Right ventricle myocardium inferior (tissue), 1 donor: Measurements from ENCODE around the gene STON1. TPM values are rescaled to one million over a fixed set of nuclear protein-coding genes. Genes with fewer than 3 reads are reported as not detected.
A peak's percentile ranks its signal among the peaks of the same experiment; 100 is the strongest.
"Not testable (repeated sequence)": the region's sequence is repeated elsewhere in the genome, so short reads cannot be mapped to it uniquely, and the experiment has no call there.

Experiments
- ATAC-seq: fragments of 200-7000 bp; cut with Tn5 transposase; one replicate; pipeline ENCODE4 v1.9.1; 2020; ENCODE audit warnings: mild to moderate bottlenecking, moderate library complexity
- DNase-seq: peaks from one replicate; pipeline ENCODE4 v3.0.0; 2021; ENCODE audit errors: missing footprints
- intact Hi-C: fragments of 100-400 bp; cut with DNase I; formaldehyde crosslinking; loops from one replicate; pipeline ENCODE4 v1.11.0; 2022
- total RNA-seq: library from RNA; stranded (reverse); fragmentation: NEBNext Ultra II Directional; extraction: Animal tissue kit (Norgen Biotek cat#: 25700); gene quantifications from one replicate; pipeline ENCODE4 v1.2.1, GENCODE V29; 2021
- donor health status: DM: no; HTN: yes; CAD: no; lungs with severe emphysema.

Gene STON1
- total RNA-seq, 1 donor from 2014 or later, result 8.0 TPM

DNA sequence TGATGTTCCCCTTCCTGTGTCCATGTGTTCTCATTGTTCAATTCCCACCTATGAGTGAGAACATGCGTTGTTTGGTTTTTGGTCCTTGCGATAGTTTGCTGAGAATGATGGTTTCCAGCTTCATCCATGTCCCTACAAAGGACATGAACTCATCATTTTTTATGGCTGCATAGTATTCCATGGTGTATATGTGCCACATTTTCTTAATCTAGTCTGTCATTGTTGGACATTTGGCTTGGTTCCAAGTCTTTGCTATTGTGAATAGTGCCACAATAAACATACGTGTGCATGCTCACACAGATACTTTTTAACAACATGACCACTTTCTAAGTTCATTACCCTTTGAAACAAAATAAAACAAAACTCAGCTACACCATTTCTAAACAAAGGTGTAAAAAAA, 5.2 kb upstream of the STON1 start:
- ATAC-seq, DNase-seq: not testable (repeated sequence)
- intact Hi-C loops, result loop anchor here (5.0 kb wide), 1 partner anchor 63 kb away; no protein-coding TSS in a partner anchor

DNA sequence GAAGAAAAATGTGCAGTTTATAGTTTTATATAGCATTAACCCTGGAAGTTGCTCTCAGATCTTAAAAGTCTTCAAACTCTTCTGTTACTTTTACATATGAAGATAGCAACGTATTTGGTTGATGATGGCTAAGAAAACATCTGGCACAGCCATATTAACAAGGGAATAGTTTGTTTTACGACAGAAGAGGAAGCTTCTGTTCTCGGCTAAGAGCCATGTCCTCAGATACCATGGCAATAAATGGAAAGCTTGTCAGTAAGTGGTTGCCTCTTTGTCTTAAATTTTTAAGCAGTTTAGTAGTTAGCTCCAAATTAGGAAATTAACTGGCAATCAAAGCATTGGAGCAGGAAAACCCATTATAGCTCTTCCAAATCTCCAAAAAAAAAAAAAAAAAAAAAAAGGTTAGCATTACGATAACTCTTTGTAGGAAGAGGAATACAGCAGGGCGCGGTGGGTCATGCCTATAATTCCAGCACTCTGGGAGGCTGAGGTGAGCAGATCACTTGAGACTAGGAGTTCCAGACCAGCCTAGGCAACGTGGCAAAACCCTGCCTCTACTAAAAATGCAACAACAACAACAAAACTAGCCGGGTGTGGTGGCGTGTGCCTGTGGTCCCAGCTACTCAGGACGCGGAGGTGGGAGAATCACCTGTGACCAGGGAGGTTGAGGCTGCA, 4.5 kb upstream of the STON1 start:
- intact Hi-C loops, result loop anchor here (5.0 kb wide), 1 partner anchor 62 kb away; no protein-coding TSS in a partner anchor
- DNase-seq, result peak; percentile 75
- ATAC-seq, result peak; percentile 72

DNA sequence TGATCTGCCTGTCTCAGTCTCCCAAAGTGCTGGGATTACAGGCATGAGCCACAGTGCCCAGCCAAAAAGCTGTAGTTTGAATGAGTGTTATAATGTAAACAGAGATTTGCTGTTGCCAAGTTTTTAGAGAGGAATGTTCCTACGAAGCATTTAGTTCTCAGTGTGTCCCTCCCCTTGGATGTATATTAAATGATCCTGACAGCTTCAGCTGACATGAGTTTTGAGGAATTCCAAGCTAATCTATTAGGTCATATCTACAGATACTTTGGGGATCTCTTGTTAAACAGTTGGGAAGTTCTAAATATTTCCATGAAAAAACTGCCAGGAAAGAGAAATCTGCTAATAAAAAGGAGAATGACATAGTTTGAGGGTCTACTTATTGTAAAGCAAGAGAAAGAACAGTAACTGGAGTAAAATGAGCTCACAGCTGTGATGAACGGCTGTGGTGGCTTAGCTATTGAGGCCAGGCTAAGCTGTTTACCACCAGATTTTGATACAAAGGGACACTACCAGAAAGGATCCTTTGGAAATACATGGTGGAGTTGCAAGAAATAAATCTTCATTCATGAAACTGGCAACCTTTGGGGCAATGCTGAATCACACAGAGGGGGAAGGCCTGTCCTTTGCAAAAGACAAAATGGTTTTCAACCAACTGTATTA, 2.6 kb upstream of the STON1 start:
- no peak for DNase-seq
- intact Hi-C loops, result loop anchor here (5.0 kb wide), 1 partner anchor 60 kb away; no protein-coding TSS in a partner anchor

DNA sequence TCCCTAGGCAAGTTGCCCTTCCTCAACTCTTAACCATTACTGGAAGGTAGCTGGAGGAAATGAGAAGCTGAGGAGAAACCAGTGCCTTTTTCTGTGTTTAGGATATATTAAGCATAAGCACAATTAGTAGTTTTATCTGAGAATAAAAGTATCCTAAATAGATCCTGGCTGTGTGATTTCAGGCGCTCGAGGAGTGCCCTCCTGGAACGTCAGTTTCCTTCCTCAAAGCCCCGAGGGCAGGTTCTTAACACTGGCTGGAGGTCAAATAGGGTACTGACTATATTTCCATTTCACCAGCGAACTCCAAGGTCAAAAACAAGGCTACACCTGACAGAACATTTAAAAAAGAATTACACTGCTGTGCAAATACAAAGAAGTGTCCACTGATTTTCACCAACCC, 1.5 kb upstream of the STON1 start:
- ATAC-seq (no peak), DNase-seq (no peak)
- intact Hi-C loops, result loop anchor here (5.0 kb wide), 1 partner anchor 59 kb away; no protein-coding TSS in a partner anchor

More for the DNA sequence above, 2.6 kb upstream of the STON1 start:
- ATAC-seq, result no peak

DNA sequence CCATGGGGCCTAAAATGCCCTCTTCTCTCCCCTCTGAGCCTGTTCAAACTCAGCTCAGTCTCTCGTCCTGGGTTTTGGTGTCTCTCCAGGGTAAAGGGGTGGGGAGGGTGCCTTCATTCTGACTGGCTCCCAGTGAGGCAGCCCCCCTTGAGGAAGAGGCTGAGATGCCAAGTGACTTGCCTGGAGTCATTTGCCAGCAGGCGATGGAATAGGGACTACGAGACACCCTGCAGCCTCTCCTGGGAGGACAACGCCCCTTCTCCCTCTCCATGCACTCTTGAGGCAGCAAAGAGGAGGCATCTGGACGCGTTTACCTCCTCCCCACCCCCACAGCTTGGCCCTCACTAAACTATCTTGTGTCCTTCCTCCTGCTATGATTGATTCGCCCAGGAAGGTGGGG, 760 bp upstream of the STON1 start:
- DNase-seq (no peak), ATAC-seq (peak; percentile 18)
- intact Hi-C loops, result loop anchor here (5.0 kb wide), 1 partner anchor 58 kb away; no protein-coding TSS in a partner anchor

DNA sequence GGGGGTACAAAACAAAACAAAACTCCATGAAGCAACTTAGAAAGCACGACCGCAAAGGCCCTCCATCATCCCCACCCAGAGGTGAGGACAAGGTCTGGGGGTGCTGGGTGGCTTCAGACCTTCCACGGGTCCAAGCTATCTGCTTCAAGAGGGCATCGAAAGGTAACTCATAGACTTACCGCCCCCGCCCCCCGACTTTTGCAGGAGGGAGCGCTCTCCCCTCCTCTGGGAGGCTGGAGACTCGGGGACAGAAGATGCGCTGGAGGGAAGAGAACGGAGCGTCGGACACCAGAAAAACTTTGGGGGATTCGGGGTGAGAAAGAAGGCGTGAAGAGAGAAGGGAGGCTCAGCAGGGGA, 300 bp upstream of the STON1 start:
- ATAC-seq, result no peak
- intact Hi-C loops, result loop anchor here (5.0 kb wide), 1 partner anchor 58 kb away; no protein-coding TSS in a partner anchor
- no peak for DNase-seq

DNA sequence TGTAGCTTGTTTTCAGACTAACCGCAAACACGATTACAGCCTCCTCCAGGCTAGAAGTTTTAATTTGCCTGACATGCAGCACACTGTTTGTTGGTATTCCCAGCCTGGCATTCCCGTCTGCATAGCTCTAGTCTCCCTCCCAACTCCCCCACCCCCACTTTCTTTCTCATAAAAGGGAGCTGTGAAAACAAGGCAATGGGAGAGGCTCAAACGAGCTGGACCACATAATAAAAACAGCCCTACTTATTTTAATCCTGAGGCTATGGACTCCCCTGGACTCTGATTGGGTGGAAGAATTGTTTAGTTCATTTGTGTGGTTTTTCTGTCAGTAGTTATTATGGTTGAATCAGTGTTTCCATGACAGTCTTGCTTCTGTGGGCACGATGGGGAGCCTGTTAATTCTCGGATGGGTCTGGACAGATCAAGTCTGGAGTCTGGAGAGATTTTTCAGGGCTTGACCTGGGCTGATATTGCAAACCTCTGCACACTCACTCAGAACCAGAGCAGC, 1.2 kb downstream of the STON1 start:
- intact Hi-C loops, result no loop called here
- no peak for DNase-seq
- no peak for ATAC-seq

DNA sequence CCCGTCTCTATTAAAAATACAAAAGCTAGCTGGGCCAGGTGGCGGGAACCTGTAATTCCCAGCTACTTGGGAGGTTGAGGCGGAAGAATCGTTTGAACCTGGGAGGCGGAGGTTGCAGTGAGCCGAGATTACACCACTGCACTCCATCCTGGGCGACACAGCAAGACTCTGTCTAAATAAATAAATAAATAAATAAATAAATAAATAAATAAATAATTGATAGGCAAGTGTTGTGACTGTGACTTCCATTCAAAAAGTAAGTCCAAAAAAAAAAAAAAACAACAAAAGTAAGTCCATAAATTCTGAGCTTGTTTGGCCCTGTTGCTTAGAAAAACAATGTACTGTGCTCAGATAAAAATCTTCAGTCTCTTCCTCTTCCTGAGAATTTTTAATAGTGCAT, 2.2 kb downstream of the STON1 start:
- intact Hi-C loops, result no loop called here
- DNase-seq (no peak), ATAC-seq (no peak)

DNA sequence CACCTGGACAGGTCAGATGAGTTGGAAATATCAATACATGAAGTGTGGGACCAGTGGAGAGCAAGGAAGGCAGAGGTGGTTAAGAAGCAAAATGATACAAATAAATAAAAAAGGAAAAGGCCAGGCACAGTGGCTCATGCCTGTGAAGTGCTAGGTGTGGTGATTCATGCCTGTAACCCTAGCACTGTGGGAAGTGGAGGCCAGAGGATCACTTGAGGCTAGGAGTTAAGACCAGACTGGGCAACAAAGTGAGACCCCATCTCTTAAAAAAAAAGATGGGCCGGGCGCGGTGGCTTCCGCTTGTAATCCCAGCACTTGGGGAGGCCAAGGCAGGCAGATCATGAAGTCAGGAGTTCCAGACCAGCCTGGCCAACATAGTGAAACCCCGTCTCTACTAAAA, 2.9 kb downstream of the STON1 start:
- ATAC-seq (no peak), DNase-seq (no peak)
- intact Hi-C loops, result no loop called here

DNA sequence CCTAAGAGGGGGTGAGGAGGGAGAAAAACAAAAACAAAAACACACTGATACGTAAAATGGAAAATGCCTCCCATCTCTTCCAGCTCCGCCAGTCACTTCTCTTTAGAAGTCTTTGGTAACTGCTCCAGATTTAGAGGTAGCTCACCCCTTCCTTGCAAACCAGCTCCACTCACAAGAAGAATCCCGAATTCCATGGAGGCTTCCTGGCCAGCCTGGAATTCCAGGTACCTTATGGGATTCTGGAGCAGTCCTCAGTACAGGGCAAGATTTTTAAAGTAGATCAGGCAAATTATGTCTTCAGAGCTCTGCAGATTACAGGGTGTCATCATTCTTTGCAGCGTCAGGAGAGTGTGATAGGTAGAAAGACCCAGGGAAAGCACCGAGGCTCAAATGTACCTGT, 4.8 kb downstream of the STON1 start:
- ATAC-seq, result no peak

DNA sequence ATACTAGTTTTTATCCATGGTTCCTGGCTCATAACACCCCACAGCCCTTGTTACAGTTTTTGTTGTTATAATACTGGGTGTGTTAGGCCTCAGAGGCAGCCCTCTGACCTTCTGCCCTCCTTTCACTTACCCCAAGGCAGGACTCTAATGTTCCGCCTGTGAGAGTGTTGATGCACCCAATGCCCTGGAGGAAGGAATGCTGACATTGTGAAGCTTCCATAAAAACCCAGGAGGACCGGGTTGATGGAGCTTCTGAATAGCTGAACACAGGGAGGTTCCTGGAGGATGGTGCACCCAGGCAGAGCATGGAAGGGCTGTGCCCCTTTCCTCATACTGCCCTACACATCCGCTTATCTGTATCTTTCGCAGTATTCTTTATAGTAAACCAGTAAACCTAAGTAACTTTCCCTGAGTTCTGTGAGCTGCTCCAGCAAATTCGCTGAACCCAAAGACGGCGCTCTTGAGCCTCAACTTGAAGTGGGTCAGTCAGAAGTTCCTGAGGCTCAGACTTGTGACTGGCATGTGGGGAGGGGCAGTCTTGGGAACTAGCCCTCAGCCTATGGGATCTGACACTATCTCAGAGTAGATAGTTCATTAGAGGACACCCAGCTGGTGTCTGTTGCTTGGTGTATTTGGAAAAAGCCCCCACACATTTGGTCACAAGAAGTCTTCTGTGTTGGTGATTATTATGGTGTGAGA, 10.4 kb downstream of the STON1 start:
- ATAC-seq (no peak), DNase-seq (no peak)
- intact Hi-C loops, result no loop called here

More for the DNA sequence above, 4.8 kb downstream of the STON1 start:
- no peak for DNase-seq
- intact Hi-C loops, result no loop called here

DNA sequence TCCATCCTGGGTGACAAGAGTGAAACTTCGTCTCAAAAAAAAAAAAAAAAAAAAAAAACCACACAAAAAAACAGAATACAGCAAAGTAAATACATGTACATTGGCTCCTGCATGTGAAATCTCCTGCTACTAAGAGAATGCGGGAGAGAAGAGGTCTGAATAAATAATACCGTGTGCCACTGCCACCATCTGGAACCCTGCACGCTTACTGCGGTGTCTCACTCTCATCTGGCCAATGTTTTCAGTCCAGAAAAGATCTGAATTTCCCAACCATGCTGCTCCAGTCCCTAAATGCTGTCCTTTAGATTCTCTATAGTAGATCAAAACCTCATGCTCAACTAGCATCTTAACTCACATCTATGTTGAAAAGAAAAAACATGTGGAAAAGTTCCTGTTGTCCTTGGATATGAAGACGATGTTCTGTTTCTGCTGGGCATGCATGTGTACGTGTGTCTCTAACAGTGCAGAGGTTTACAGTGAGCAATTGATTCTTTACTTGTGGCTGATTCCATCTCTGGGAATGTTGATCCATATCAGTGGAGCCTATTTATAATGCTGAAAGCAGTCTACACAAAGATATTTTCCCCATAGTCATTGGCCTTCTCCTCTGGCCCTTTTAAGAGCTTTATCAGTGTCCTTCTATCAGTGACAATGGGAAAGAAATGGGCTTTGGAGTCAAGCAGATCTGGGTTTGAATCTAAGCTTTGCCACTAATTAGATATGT, 11.9 kb downstream of the STON1 start:
- no peak for ATAC-seq
- no peak for DNase-seq
- intact Hi-C loops, result no loop called here

DNA sequence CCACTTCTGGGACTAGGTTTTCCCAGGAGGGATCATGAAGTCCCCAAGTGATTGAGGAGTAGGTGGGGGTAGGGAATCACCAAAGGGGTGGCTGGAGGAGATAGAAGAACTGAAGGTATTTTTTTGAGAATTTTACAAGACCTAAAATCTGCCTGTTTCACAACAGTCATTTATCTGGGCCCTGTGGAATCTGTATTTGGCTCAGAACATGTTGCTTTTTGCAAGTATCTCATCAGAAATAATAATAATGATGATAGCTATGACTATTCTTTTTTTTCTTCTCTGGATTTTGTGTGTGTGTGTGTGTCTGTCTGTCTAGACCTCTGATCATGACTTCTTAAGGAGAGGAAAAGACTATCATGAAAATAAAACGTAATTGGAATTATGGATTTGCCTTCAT, 13.9 kb downstream of the STON1 start:
- intact Hi-C loops, result no loop called here
- ATAC-seq (no peak), DNase-seq (no peak)

DNA sequence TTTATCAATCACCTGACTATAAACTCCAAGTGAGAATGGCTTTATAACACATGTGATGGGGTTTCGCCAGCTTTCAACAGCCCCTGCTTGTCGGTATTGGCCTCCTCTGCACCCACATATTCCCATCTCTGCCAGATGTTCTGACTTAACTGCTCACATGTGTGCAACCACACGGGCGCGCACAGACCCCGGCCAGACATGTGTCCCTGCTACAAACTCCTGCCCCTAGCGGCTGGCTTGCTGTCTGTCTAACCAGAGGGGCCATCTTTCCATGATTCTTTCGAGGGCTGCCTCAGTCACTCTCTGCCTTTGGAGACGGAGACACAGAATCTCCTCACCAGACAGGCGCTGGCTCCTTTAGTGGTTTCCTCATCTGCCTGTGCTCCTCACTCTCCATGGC, 15.3 kb downstream of the STON1 start:
- DNase-seq (no peak), ATAC-seq (no peak)
- intact Hi-C loops, result no loop called here

DNA sequence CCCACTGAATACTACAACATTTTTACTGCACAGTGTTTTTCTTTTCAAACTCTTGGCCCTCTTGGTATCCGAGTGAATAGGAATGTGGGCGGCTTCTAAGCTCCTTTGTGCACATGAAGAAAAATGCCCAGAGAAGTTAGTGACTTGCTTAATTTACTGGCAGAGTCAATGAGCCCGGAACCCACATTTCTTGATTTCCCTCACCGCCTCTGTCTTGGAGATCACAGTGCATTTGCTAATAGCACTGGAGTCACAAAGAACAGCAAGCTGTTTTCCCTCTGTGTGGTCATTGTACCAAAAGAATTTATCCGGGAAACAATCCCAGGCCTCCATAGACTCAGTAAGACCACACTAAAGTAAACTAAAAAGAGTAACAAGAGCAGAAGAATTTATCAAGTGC, 18.9 kb downstream of the STON1 start:
- ATAC-seq (no peak), DNase-seq (no peak)
- intact Hi-C loops, result no loop called here

DNA sequence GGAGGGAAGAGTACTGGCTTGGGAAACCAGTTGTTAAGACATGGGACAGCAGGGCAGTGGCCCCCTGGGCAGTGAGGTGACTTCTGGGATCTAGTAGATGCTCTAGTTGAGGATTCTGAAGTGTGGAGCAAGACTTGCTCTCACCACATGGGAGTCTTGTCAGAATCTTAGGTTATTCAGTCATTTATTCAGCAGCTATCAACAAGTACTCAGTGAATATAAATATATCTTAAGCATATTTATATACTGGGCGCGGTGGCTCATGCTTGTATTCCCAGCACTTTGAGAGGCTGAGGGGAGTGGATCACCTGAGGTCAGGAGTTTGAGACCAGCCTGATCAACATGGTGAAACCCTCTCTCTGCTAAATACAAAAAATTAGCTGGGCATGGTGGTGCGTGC, 20.0 kb downstream of the STON1 start:
- intact Hi-C loops, result no loop called here
- DNase-seq (no peak), ATAC-seq (no peak)

DNA sequence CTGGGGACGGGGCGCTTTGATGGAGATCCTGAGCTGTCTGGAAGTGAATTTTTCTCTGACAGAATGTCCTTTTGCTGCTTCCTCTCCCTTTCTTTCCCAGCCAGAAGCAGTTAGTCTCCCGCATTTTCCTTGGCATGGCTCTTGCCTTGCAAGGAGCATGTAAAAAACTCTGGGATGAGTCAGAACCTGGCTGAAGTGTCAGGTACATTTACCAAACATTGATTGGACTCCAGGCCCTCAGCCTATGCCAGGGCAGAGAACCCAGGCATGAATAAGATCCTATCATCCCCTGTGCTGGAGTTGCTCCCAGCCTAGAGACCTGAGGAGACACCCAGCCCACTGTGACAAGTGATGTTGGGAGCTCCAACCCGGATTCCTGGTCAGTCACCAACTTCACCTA, 21.6 kb downstream of the STON1 start:
- intact Hi-C loops, result no loop called here
- ATAC-seq (no peak), DNase-seq (no peak)

DNA sequence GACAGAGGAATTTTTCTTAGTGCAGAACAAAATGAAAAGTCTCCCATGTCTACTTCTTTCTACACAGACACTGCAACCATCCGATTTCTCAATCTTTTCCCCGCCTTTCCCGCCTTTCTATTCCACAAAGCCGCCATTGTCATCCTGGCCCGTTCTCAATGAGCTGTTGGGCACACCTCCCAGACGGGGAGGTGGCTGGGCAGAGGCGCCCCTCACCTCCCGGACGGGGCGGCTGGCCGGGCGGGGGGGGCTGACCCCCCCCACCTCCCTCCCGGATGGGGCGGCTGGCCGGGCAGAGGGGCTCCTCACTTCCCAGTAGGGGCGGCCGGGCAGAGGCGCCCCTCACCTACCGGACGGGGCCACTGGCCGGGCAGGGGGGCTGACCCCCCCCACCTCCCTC, 25.1 kb downstream of the STON1 start:
- intact Hi-C loops, DNase-seq, ATAC-seq: not testable (repeated sequence)

DNA sequence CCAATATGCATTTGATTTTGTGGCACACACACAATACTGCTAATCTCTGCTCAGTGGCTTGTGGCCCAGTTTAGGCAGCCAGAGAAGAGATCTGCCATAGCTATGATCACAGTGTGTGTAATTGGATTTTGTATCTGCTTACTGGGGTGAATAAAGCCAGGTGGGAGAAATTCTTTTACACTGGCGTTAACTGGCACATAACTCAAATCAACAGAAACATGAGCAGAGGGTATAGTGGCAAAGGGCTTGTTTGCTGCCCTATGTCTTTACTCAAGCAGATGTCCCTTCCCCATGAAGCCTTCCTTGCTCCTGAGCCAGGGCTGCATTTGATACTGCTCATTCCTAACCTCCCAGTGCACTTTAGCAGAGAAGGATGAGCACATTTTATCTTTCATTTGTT, 28.5 kb downstream of the STON1 start:
- intact Hi-C loops, result no loop called here
- DNase-seq, result no peak
- no peak for ATAC-seq
